Endodermal cell (in vitro differentiated cells): Measurements from ENCODE around the gene DLGAP1. TPM values are rescaled to one million over a fixed set of nuclear protein-coding genes. Genes with fewer than 3 reads are reported as not detected.
"Not testable (repeated sequence)": the region's sequence is repeated elsewhere in the genome, so short reads cannot be mapped to it uniquely, and the experiment has no call there.

Source experiments
- DNase-seq: peaks from one replicate; pipeline ENCODE4 v3.0.0-alpha.2; 2017
- H3K27ac ChIP-seq: 2 replicates; pipeline ENCODE4 v1.5.1; 2013; ENCODE audit warnings: mild to moderate bottlenecking, low read depth, low read length, moderate library complexity
- H3K27me3 ChIP-seq: 2 replicates; pipeline ENCODE4 v1.6.1; 2013; ENCODE audit warnings: mild to moderate bottlenecking, low read length, moderate library complexity; ENCODE audit not compliant: insufficient read depth, control insufficient read depth, poor library complexity, severe bottlenecking
- H3K36me3 ChIP-seq: 2 replicates; pipeline ENCODE4 v1.7.0; 2013; ENCODE audit warnings: mild to moderate bottlenecking, low read length, moderate library complexity; ENCODE audit not compliant: control insufficient read depth, insufficient read depth
- H3K4me1 ChIP-seq: one replicate; pipeline ENCODE4 v1.7.0; 2013; ENCODE audit warnings: low read length; ENCODE audit not compliant: control insufficient read depth, insufficient read depth
- H3K4me3 ChIP-seq: 2 replicates; pipeline ENCODE4 v1.5.1; 2013; ENCODE audit warnings: mild to moderate bottlenecking, low read length, moderate library complexity
- H3K9ac ChIP-seq: 2 replicates; pipeline ENCODE4 v1.6.1; 2013; ENCODE audit warnings: mild to moderate bottlenecking, low read length, moderate library complexity; ENCODE audit not compliant: poor library complexity, severe bottlenecking; ENCODE audit errors: extremely low read depth
- H3K9me3 ChIP-seq: 2 replicates; pipeline ENCODE4 v1.6.1; 2013; ENCODE audit warnings: mild to moderate bottlenecking, low read length, moderate library complexity; ENCODE audit not compliant: control insufficient read depth
- H3K27ac Mint-ChIP-seq: 2 replicates; pipeline ENCODE4 v1.8.0; 2020; ENCODE audit warnings: mixed read lengths
- H3K27me3 Mint-ChIP-seq: 2 replicates; pipeline ENCODE4 v1.8.0; 2021; ENCODE audit warnings: mild to moderate bottlenecking, mixed read lengths; ENCODE audit not compliant: insufficient read depth
- H3K36me3 Mint-ChIP-seq: 2 replicates; pipeline ENCODE4 v1.8.0; 2020; ENCODE audit warnings: low read depth, mixed read lengths
- H3K4me1 Mint-ChIP-seq: 2 replicates; pipeline ENCODE4 v1.8.0; 2020; ENCODE audit warnings: mixed read lengths
- H3K4me3 Mint-ChIP-seq: 2 replicates; pipeline ENCODE4 v1.8.0; 2020; ENCODE audit warnings: mild to moderate bottlenecking, moderate library complexity, mixed read lengths
- H3K9me3 Mint-ChIP-seq: 2 replicates; pipeline ENCODE4 v1.8.0; 2020; ENCODE audit warnings: mild to moderate bottlenecking, mixed read lengths
- CTCF ChIP-seq: fragments of 200-600 bp; sonication (generic); conservative IDR thresholded peaks from 2 replicates; pipeline ENCODE4 v1.5.0; 2021; ENCODE audit warnings: antibody characterized with exemption, mild to moderate bottlenecking
- WGBS, 2 experiments: methylation state at CpG; one replicate each; pipeline versions ENCODE4 v1.1.5 to v1.1.7; 2013; ENCODE audit warnings: missing lambda C conversion rate in 2 of 2, mixed read lengths in 1 of 2; ENCODE audit not compliant: insufficient coverage in 1 of 2, insufficient read length in 1 of 2; 5-methylcytosine and 5-hydroxymethylcytosine counted together
- total RNA-seq, 2 donors: library from RNA; stranded (reverse); fragmentation: NEBNext Ultra II Directional in 1 of 2; extraction: Animal tissue kit (Norgen Biotek cat#: 25700) in 1 of 2; gene quantifications; 2 replicates in 1 of 2; 3 replicates in 1 of 2; pipeline ENCODE4 v1.2.1, GENCODE V29; 2021

The DLGAP1 gene
- total RNA-seq, 2 donors from 2014 or later = 11.5 to 21.5 TPM

- H3K9ac ChIP-seq = no peak overlapping the region
- H3K36me3 ChIP-seq = no peaks in the 10 kb centered on the region
- no peak overlapping the region for H3K4me3 ChIP-seq
- H3K9me3 ChIP-seq = peaks cover 8% of the 10 kb centered on the region
- Mint-ChIP-seq H3K27ac (no peak overlapping the region), H3K36me3 (peaks cover 3% of the 10 kb centered on the region), H3K9me3 (peaks cover 7% of the 10 kb centered on the region), H3K4me1 (peaks cover 38% of the 10 kb centered on the region), H3K27me3 (peaks cover 9% of the 10 kb centered on the region), H3K4me3 (no peak overlapping the region)
- no peak for TF ChIP-seq CTCF
- H3K4me1 ChIP-seq = no peaks in the 10 kb centered on the region
- DNase-seq = no peak
- 94 to 100% methylated on average over 1 to 2 of the region's 2 CpGs for WGBS, 2 experiments
- H3K27me3 ChIP-seq = no peaks in the 10 kb centered on the region
- no peak overlapping the region for H3K27ac ChIP-seq
Observed at GRCh38 chr18:4024702-4025101, 430.4 kb downstream of the DLGAP1 start.

GRCh38 chr18:4022749-4023148 is 432.4 kb downstream of the DLGAP1 start:
- not testable (repeated sequence) for H3K4me3 ChIP-seq, H3K27ac Mint-ChIP-seq, H3K9me3 ChIP-seq, H3K36me3 Mint-ChIP-seq, DNase-seq, H3K9me3 Mint-ChIP-seq, H3K4me1 ChIP-seq, H3K9ac ChIP-seq, H3K4me3 Mint-ChIP-seq, H3K27ac ChIP-seq, H3K36me3 ChIP-seq, H3K27me3 ChIP-seq
- WGBS, 2 experiments = 86% methylated on average over 1 of the region's 1 CpG; no CpG with 5 or more reads in 1 of the 2 experiments
- H3K4me1 Mint-ChIP-seq = peaks cover 48% of the 10 kb centered on the region
- H3K27me3 Mint-ChIP-seq = peaks cover 13% of the 10 kb centered on the region

- no peak for DNase-seq
- no peak for TF ChIP-seq CTCF
- Histone ChIP-seq H3K9ac (no peak overlapping the region), H3K4me3 (no peak overlapping the region), H3K9me3 (peaks cover 8% of the 10 kb centered on the region), H3K27me3 (no peaks in the 10 kb centered on the region), H3K27ac (no peak overlapping the region), H3K36me3 (no peaks in the 10 kb centered on the region), H3K4me1 (no peaks in the 10 kb centered on the region)
- Mint-ChIP-seq H3K27ac (no peak overlapping the region), H3K4me1 (peaks cover 51% of the 10 kb centered on the region), H3K9me3 (peaks cover 7% of the 10 kb centered on the region), H3K4me3 (no peak overlapping the region), H3K27me3 (peaks cover 14% of the 10 kb centered on the region), H3K36me3 (peaks cover 3% of the 10 kb centered on the region)
- 69 to 93% methylated on average over 2 to 3 of the region's 5 CpGs for WGBS, 2 experiments
Observed at GRCh38 chr18:4020026-4020425, 435.1 kb downstream of the DLGAP1 start.

- H3K9ac ChIP-seq = no peak overlapping the region
- no peak overlapping the region for H3K4me3 ChIP-seq
- no peaks in the 10 kb centered on the region for H3K27me3 ChIP-seq
- TF ChIP-seq CTCF = peak; percentile 78
- DNase-seq = peak; percentile 78
- Mint-ChIP-seq H3K36me3 (peaks cover 3% of the 10 kb centered on the region), H3K27ac (no peak overlapping the region), H3K27me3 (peaks cover 14% of the 10 kb centered on the region), H3K4me3 (no peak overlapping the region), H3K4me1 (peaks cover 51% of the 10 kb centered on the region), H3K9me3 (peaks cover 7% of the 10 kb centered on the region)
- no peaks in the 10 kb centered on the region for H3K36me3 ChIP-seq
- no peaks in the 10 kb centered on the region for H3K4me1 ChIP-seq
- WGBS, 2 experiments = 6 to 18% methylated on average over 2 to 3 of the region's 3 CpGs
- peaks cover under 1% of the 10 kb centered on the region for H3K9me3 ChIP-seq
- H3K27ac ChIP-seq = no peak overlapping the region
Observed at GRCh38 chr18:4017480-4017879, 437.6 kb downstream of the DLGAP1 start.
